Esophagus squamous epithelium (tissue), 5 donors: ENCODE results near the gene RALGPS2. TPM values are rescaled to one million over a fixed set of nuclear protein-coding genes. Genes with fewer than 3 reads are reported as not detected.
"Not testable (repeated sequence)": the region's sequence is repeated elsewhere in the genome, so short reads cannot be mapped to it uniquely, and the experiment has no call there.

Experiments
- DNase-seq: peaks from one replicate; lab custom pipeline; 2025; lab: John Stamatoyannopoulos, UW
- H3K27ac ChIP-seq, 4 donors: fragments of 200-600 bp; sonication (generic); one replicate each; pipeline ENCODE4 v1.5.1; 2016 to 2019; ENCODE audit warnings: mild to moderate bottlenecking in 1 of 4
- H3K27me3 ChIP-seq, 4 donors: fragments of 200-600 bp; sonication (generic); 1 replicate in 3 of 4; 2 replicates in 1 of 4; pipeline versions ENCODE4 v1.5.1 to v1.6.0; 2017 to 2021; ENCODE audit warnings: antibody characterized with exemption in 1 of 4
- H3K36me3 ChIP-seq, 3 donors: fragments of 200-600 bp; sonication (generic); one replicate each; pipeline ENCODE4 v1.5.1; 2016 to 2019
- H3K4me1 ChIP-seq, 3 donors: fragments of 200-600 bp; sonication (generic); one replicate each; pipeline ENCODE4 v1.5.1; 2017 to 2019
- H3K4me3 ChIP-seq, 4 donors: fragments of 200-600 bp; sonication (generic); 1 replicate in 3 of 4; 2 replicates in 1 of 4; pipeline ENCODE4 v1.5.1; 2016 to 2019; ENCODE audit warnings: mild to moderate bottlenecking in 2 of 4, moderate library complexity in 1 of 4
- H3K9me3 ChIP-seq, 3 donors: fragments of 200-600 bp; sonication (generic); one replicate each; pipeline ENCODE4 v1.5.1; 2016 to 2019
- CTCF ChIP-seq, 6 experiments: fragments of 450-650 bp in 4 of 6; fragments of 200-600 bp in 2 of 6; sonication (generic) in 2 of 6; IDR thresholded peaks; one replicate each; pipeline ENCODE4 v1.5.1; 2016 to 2019; ENCODE audit warnings: antibody characterized with exemption in 6 of 6, mild to moderate bottlenecking in 4 of 6, moderate library complexity in 4 of 6
- POLR2A ChIP-seq, 4 donors: fragments of 450-650 bp; IDR thresholded peaks; one replicate each; pipeline ENCODE4 v1.6.1; 2017; ENCODE audit warnings: antibody characterized with exemption in 4 of 4, mild to moderate bottlenecking in 4 of 4, moderate library complexity in 3 of 4
- WGBS, 2 donors: methylation state at CpG; one replicate each; pipeline ENCODE4 v1.1.5; 2018; 5-methylcytosine and 5-hydroxymethylcytosine counted together
- intact Hi-C: fragments of 100-400 bp; cut with DNase I; formaldehyde crosslinking; loops from one replicate; pipeline ENCODE4 v1.15.0; 2022
- total RNA-seq, 4 donors: library from RNA; depleted of rRNA; stranded (reverse); fragments of >200 nt; gene quantifications; one replicate each; pipeline ENCODE4 v1.1.0, GENCODE V29; 2016
- donor health status: DM: yes; HTN: yes; CAD: no.

RALGPS2 gene
- total RNA-seq, 4 donors from 2014 or later, result 24.2 to 35.2 (median 26.9) TPM

- WGBS, 2 donors, result 55 to 57% methylated on average over 2 of the region's 2 CpGs
- Histone ChIP-seq H3K36me3 (peaks cover 0 to 13% (median 0%) of the 10 kb centered on the region in 3 donors), H3K4me1 (no peaks in the 10 kb centered on the region), H3K4me3 (no peak overlapping the region), H3K9me3 (no peaks in the 10 kb centered on the region), H3K27ac (no peak overlapping the region), H3K27me3 (no peaks in the 10 kb centered on the region)
- TF ChIP-seq CTCF (IDR thresholded peaks at IDR 0.05) (no peak), POLR2A (IDR thresholded peaks at IDR 0.05) (no peak)
- no peak for DNase-seq
- intact Hi-C loops, result no loop called here
These were observed 122.4 kb downstream of the RALGPS2 start for GRCh38 chr1:178847396-178847849.

- DNase-seq, H3K4me3 ChIP-seq: not testable (repeated sequence)
- WGBS, 2 donors, result 86 to 87% methylated on average over 1 of the region's 1 CpG
These were observed 122.9 kb downstream of the RALGPS2 start for GRCh38 chr1:178847919-178848318.

GRCh38 chr1:178849918-178850317 lies 124.9 kb downstream of the RALGPS2 start:
- no peak overlapping the region for H3K27ac ChIP-seq
- no peak for TF ChIP-seq CTCF (IDR thresholded peaks at IDR 0.05)
- no peak for TF ChIP-seq POLR2A (IDR thresholded peaks at IDR 0.05)
- DNase-seq, result no peak
- no peaks in the 10 kb centered on the region for H3K4me1 ChIP-seq
- intact Hi-C loops, result no loop called here
- no peak overlapping the region for H3K4me3 ChIP-seq
- peaks cover 0 to 15% (median 0%) of the 10 kb centered on the region in 3 donors for H3K36me3 ChIP-seq
- 84 to 91% methylated on average over 2 of the region's 2 CpGs for WGBS, 2 donors
- H3K9me3 ChIP-seq, result no peaks in the 10 kb centered on the region
- H3K27me3 ChIP-seq, result no peaks in the 10 kb centered on the region

More at GRCh38 chr1:178847919-178848318, 122.9 kb downstream of the RALGPS2 start:
- H3K4me1 ChIP-seq, H3K9me3 ChIP-seq, intact Hi-C loops, H3K27me3 ChIP-seq, H3K27ac ChIP-seq: not testable (repeated sequence)
- H3K36me3 ChIP-seq, result peaks cover 0 to 15% (median 0%) of the 10 kb centered on the region in 3 donors

- intact Hi-C loops, result no loop called here
- WGBS, 2 donors, result 87 to 98% methylated on average over 2 of the region's 2 CpGs
- Histone ChIP-seq H3K27me3 (no peaks in the 10 kb centered on the region), H3K36me3 (peaks cover 0 to 4% (median 0%) of the 10 kb centered on the region in 3 donors), H3K4me3 (no peak overlapping the region), H3K9me3 (no peaks in the 10 kb centered on the region), H3K27ac (no peak overlapping the region), H3K4me1 (no peaks in the 10 kb centered on the region)
- no peak for DNase-seq
- TF ChIP-seq CTCF (IDR thresholded peaks at IDR 0.05) (no peak), POLR2A (IDR thresholded peaks at IDR 0.05) (no peak)
These were observed 132.1 kb downstream of the RALGPS2 start for GRCh38 chr1:178857126-178857525.

GRCh38 chr1:178862416-178862815 lies 137.4 kb downstream of the RALGPS2 start:
- H3K36me3 ChIP-seq, result peaks cover 0 to 9% (median 0%) of the 10 kb centered on the region in 3 donors
- H3K4me1 ChIP-seq, result peaks cover 0 to 4% (median 0%) of the 10 kb centered on the region in 3 donors
- H3K27ac ChIP-seq, result no peak overlapping the region
- H3K4me3 ChIP-seq, result peak overlapping the region in 1 of 4 donors; percentile 29
- 87 to 95% methylated on average over 3 of the region's 3 CpGs for WGBS, 2 donors
- DNase-seq, result no peak
- intact Hi-C loops, result no loop called here
- no peaks in the 10 kb centered on the region for H3K27me3 ChIP-seq
- H3K9me3 ChIP-seq, result no peaks in the 10 kb centered on the region
- TF ChIP-seq POLR2A (IDR thresholded peaks at IDR 0.05) (no peak), CTCF (IDR thresholded peaks at IDR 0.05) (no peak)

GRCh38 chr1:178862864-178863263 lies 137.8 kb downstream of the RALGPS2 start:
- TF ChIP-seq POLR2A (IDR thresholded peaks at IDR 0.05) (no peak), CTCF (IDR thresholded peaks at IDR 0.05) (no peak)
- H3K27ac ChIP-seq, result no peak overlapping the region
- intact Hi-C loops, result no loop called here

More at GRCh38 chr1:178862864-178863263, 137.8 kb downstream of the RALGPS2 start:
- Histone ChIP-seq H3K9me3 (no peaks in the 10 kb centered on the region), H3K4me3 (peak overlapping the region in 1 of 4 donors; percentile 29), H3K27me3 (no peaks in the 10 kb centered on the region), H3K4me1 (peaks cover 0 to 4% (median 0%) of the 10 kb centered on the region in 3 donors), H3K36me3 (peaks cover 0 to 9% (median 0%) of the 10 kb centered on the region in 3 donors)
- no peak for DNase-seq
